ENCODE results near the gene ELAVL3. TPM values are rescaled to one million over a fixed set of nuclear protein-coding genes. Genes with fewer than 3 reads are reported as not detected.

ELAVL3 gene
- polyA plus RNA-seq, 3 donors: not detected

GRCh38 chr19:11506101-11506555 lies 25.3 kb upstream of the ELAVL3 start:
- no peaks in the 10 kb centered on the region for H3K9me3 ChIP-seq (replicated peaks in 1 of 2; ENCODE audit: control insufficient read depth in 1 of 2, insufficient read depth in 1 of 2, low read length in 2 of 2)
- no peak for TF ChIP-seq CTCF (IDR thresholded peaks at IDR 0.05)
- H4K20me1 ChIP-seq (ENCODE audit: insufficient read depth, low read length): no peaks in the 10 kb centered on the region
- H3K4me3 ChIP-seq (replicated peaks in 1 of 3; ENCODE audit: low read depth in 2 of 3, low read length in 3 of 3): peak overlapping the region; percentile 62 to 91 (median 66)
- H3K27me3 ChIP-seq (ENCODE audit: control insufficient read depth in 2 of 2, insufficient read depth in 2 of 2, low read length in 2 of 2): no peaks in the 10 kb centered on the region
- H3K27ac ChIP-seq (ENCODE audit: low read depth in 1 of 2, low read length in 2 of 2): peak overlapping the region; percentile 58 to 90
- H3K4me1 ChIP-seq (ENCODE audit: control insufficient read depth in 1 of 2, insufficient read depth in 2 of 2, low read length in 2 of 2): peaks cover 17 to 22% of the 10 kb centered on the region in 2 donors
- no peak for DNase-seq
- H3K27me3 Mint-ChIP-seq (ENCODE audit: low read depth in 3 of 3): peaks cover 0 to 1% (median 0%) of the 10 kb centered on the region in 3 donors
- peak overlapping the region; percentile 88 for H2AFZ ChIP-seq (ENCODE audit: insufficient read depth, low read depth, low read length, poor library complexity, severe bottlenecking)
- intact Hi-C loops (cut with micrococcal nuclease): loop anchor here in 1 of 2 donors (5.0 kb wide), 1 partner anchor 91 kb away; the partner anchor contains the start of gene ZNF627
- no peaks in the 10 kb centered on the region for H3K9me3 Mint-ChIP-seq
- WGBS (ENCODE audit: insufficient coverage): 25% methylated on average over 19 of the region's 20 CpGs
- H3K36me3 Mint-ChIP-seq: peaks cover 10 to 20% of the 10 kb centered on the region in 2 donors
- peak overlapping the region; percentile 90 for H3K9ac ChIP-seq (ENCODE audit: insufficient read depth, low read length, poor library complexity, severe bottlenecking)
- no peaks in the 10 kb centered on the region for H3K79me2 ChIP-seq (ENCODE audit: insufficient read depth, low read length)
- peak overlapping the region; percentile 92 for H3K4me2 ChIP-seq (replicated peaks; ENCODE audit: extremely low read depth, low read length, poor library complexity, severe bottlenecking)
- H3K4me1 Mint-ChIP-seq: peaks cover 17% of the 10 kb centered on the region
- H3K27ac Mint-ChIP-seq: peak overlapping the region; percentile 63 to 92 (median 91)
- peak overlapping the region; percentile 84 to 89 for H3K4me3 Mint-ChIP-seq
- H3K36me3 ChIP-seq (replicated peaks in 1 of 2; ENCODE audit: control insufficient read depth in 1 of 2, insufficient read depth in 2 of 2, low read length in 2 of 2): peaks cover 2 to 9% of the 10 kb centered on the region in 2 donors

- peak within 1 kb of the TSS; percentile 80 to 92 (median 91) for H3K27ac Mint-ChIP-seq
- H3K4me1 ChIP-seq (ENCODE audit: control insufficient read depth in 1 of 2, insufficient read depth in 2 of 2, low read length in 2 of 2): peaks cover 17 to 22% of the 10 kb centered on the region in 2 donors
- H3K4me1 Mint-ChIP-seq: peaks cover 16% of the 10 kb centered on the region
- H3K27ac ChIP-seq (ENCODE audit: low read depth in 1 of 2, low read length in 2 of 2): peak within 1 kb of the TSS; percentile 58 to 90
- H3K27me3 ChIP-seq (ENCODE audit: control insufficient read depth in 2 of 2, insufficient read depth in 2 of 2, low read length in 2 of 2): no peaks in the 10 kb centered on the region
- TF ChIP-seq CTCF (IDR thresholded peaks at IDR 0.05): no peak
- H3K9me3 Mint-ChIP-seq: no peaks in the 10 kb centered on the region
- peak within 1 kb of the TSS; percentile 84 to 89 for H3K4me3 Mint-ChIP-seq
- H3K36me3 ChIP-seq (replicated peaks in 1 of 2; ENCODE audit: control insufficient read depth in 1 of 2, insufficient read depth in 2 of 2, low read length in 2 of 2): peaks cover 0 to 4% of the 10 kb centered on the region in 2 donors
- H4K20me1 ChIP-seq (ENCODE audit: insufficient read depth, low read length): no peaks in the 10 kb centered on the region
- peak within 1 kb of the TSS; percentile 62 to 91 (median 66) for H3K4me3 ChIP-seq (replicated peaks in 1 of 3; ENCODE audit: low read depth in 2 of 3, low read length in 3 of 3)
- under 1% methylated on average over 65 of the region's 65 CpGs for WGBS (ENCODE audit: insufficient coverage)
- intact Hi-C loops (cut with micrococcal nuclease): loop anchor here in 1 of 2 donors (1.0 to 5.0 kb wide), 2 partner anchors 24 to 92 kb away; partner anchors contain the start of genes ECSIT and ZNF627
- peaks cover 11 to 22% of the 10 kb centered on the region in 2 donors for H3K36me3 Mint-ChIP-seq
- peak within 1 kb of the TSS; percentile 90 for H3K9ac ChIP-seq (ENCODE audit: insufficient read depth, low read length, poor library complexity, severe bottlenecking)
- peaks cover 0 to 1% (median 0%) of the 10 kb centered on the region in 3 donors for H3K27me3 Mint-ChIP-seq (ENCODE audit: low read depth in 3 of 3)
- peak; percentile 93 to 96 (median 95) for DNase-seq
- peak within 1 kb of the TSS; percentile 88 for H2AFZ ChIP-seq (ENCODE audit: insufficient read depth, low read depth, low read length, poor library complexity, severe bottlenecking)
- H3K9me3 ChIP-seq (replicated peaks in 1 of 2; ENCODE audit: control insufficient read depth in 1 of 2, insufficient read depth in 1 of 2, low read length in 2 of 2): no peaks in the 10 kb centered on the region
- no peaks in the 10 kb centered on the region for H3K79me2 ChIP-seq (ENCODE audit: insufficient read depth, low read length)
- H3K4me2 ChIP-seq (replicated peaks; ENCODE audit: extremely low read depth, low read length, poor library complexity, severe bottlenecking): peak within 1 kb of the TSS; percentile 92
Observed at GRCh38 chr19:11505504-11506100, 24.8 kb upstream of the ELAVL3 start, which contains the start of gene ZNF653. ZNF653 (minus strand) TSS chr19:11505839; CDS start chr19:11505786, 53 bp downstream.

All from CD14-positive monocyte (primary cell).